H9 (cell line): Measurements from ENCODE around the gene CHDH. TPM values are rescaled to one million over a fixed set of nuclear protein-coding genes. Genes with fewer than 3 reads are reported as not detected.

Experiments used
- DNase-seq: peaks from one replicate; pipeline ENCODE4 v3.0.0-alpha.2; 2017
- H2AFZ ChIP-seq: one replicate; pipeline ENCODE4 v1.6.1; 2013; ENCODE audit warnings: mild to moderate bottlenecking, low read length, control low read depth, moderate library complexity
- H2AK5ac ChIP-seq: 2 replicates; pipeline ENCODE4 v1.6.1; 2013; ENCODE audit warnings: low read length, control low read depth, mixed read lengths; ENCODE audit not compliant: insufficient read length
- H2BK120ac ChIP-seq: one replicate; pipeline ENCODE4 v1.6.1; 2013; ENCODE audit warnings: low read depth, mild to moderate bottlenecking, low read length, control low read depth, inconsistent platforms; ENCODE audit not compliant: poor library complexity, severe bottlenecking
- H2BK12ac ChIP-seq: 2 replicates; pipeline ENCODE4 v1.6.1; 2013; ENCODE audit warnings: low read length, control low read depth, mixed read lengths, low read depth; ENCODE audit not compliant: insufficient read length
- H2BK15ac ChIP-seq: 2 replicates; pipeline ENCODE4 v1.6.1; 2013; ENCODE audit warnings: low read depth, low read length, control low read depth
- H2BK20ac ChIP-seq: one replicate; pipeline ENCODE4 v1.6.1; 2013; ENCODE audit warnings: low read depth, mild to moderate bottlenecking, low read length, control low read depth, inconsistent platforms; ENCODE audit not compliant: poor library complexity, severe bottlenecking
- H2BK5ac ChIP-seq: 2 replicates; pipeline ENCODE4 v1.6.1; 2013; ENCODE audit warnings: low read length, control low read depth, mixed read lengths; ENCODE audit not compliant: insufficient read length
- H3K14ac ChIP-seq: 2 replicates; pipeline ENCODE4 v1.6.1; 2013; ENCODE audit warnings: low read length, control low read depth; ENCODE audit not compliant: insufficient read depth
- H3K18ac ChIP-seq: 2 replicates; pipeline ENCODE4 v1.6.1; 2013; ENCODE audit warnings: low read depth, mild to moderate bottlenecking, mixed read lengths, low read length, control low read depth; ENCODE audit not compliant: insufficient read length
- H3K23ac ChIP-seq: 2 replicates; pipeline ENCODE4 v1.6.1; 2013; ENCODE audit warnings: low read length, control low read depth, mixed read lengths, low read depth; ENCODE audit not compliant: insufficient read length
- H3K23me2 ChIP-seq: 2 replicates; pipeline ENCODE4 v1.6.1; 2013; ENCODE audit warnings: low read depth, mild to moderate bottlenecking, mixed read lengths, low read length, control low read depth; ENCODE audit not compliant: insufficient read length, poor library complexity, severe bottlenecking
- H3K27ac ChIP-seq: 2 replicates; pipeline ENCODE4 v1.5.1; 2013; ENCODE audit warnings: low read length, control low read depth, mixed read lengths, low read depth; ENCODE audit not compliant: insufficient read length
- H3K27me3 ChIP-seq: 2 replicates; pipeline ENCODE4 v1.6.1; 2013; ENCODE audit warnings: low read length, control low read depth, inconsistent platforms; ENCODE audit not compliant: insufficient read depth
- H3K4ac ChIP-seq: 2 replicates; pipeline ENCODE4 v1.6.1; 2013; ENCODE audit warnings: low read depth, mild to moderate bottlenecking, control low read depth, inconsistent platforms, low read length, moderate library complexity
- H3K4me1 ChIP-seq: 2 replicates; pipeline ENCODE4 v1.6.1; 2013; ENCODE audit warnings: low read length, control low read depth, inconsistent platforms; ENCODE audit not compliant: insufficient read depth
- H3K4me2 ChIP-seq: 2 replicates; pipeline ENCODE4 v1.6.1; 2013; ENCODE audit warnings: low read length, control low read depth, mixed read lengths; ENCODE audit not compliant: insufficient read length, insufficient read depth
- H3K56ac ChIP-seq: 2 replicates; pipeline ENCODE4 v1.6.1; 2013; ENCODE audit warnings: low read depth, mild to moderate bottlenecking, mixed read lengths, low read length, control low read depth; ENCODE audit not compliant: insufficient read length
- H3K79me1 ChIP-seq: 2 replicates; pipeline ENCODE4 v1.6.1; 2013; ENCODE audit warnings: low read depth, mild to moderate bottlenecking, moderate library complexity, low read length, control low read depth, inconsistent platforms; ENCODE audit not compliant: insufficient read depth, poor library complexity, severe bottlenecking
- H3K79me2 ChIP-seq: 2 replicates; pipeline ENCODE4 v1.6.1; 2013; ENCODE audit warnings: low read length, control low read depth, inconsistent platforms; ENCODE audit not compliant: insufficient read depth
- H3K9ac ChIP-seq: 2 replicates; pipeline ENCODE4 v1.6.1; 2013; ENCODE audit warnings: low read length, control low read depth, mixed read lengths; ENCODE audit not compliant: insufficient read length; ENCODE audit errors: extremely low read depth
- H3K9me3 ChIP-seq: one replicate; pipeline ENCODE4 v1.6.1; 2013; ENCODE audit warnings: low read depth, low read length, inconsistent platforms; ENCODE audit not compliant: control insufficient read depth
- H3T11ph ChIP-seq: one replicate; pipeline ENCODE4 v1.6.1; 2013; ENCODE audit warnings: mild to moderate bottlenecking, low read length, control low read depth, inconsistent platforms
- H4K20me1 ChIP-seq: one replicate; pipeline ENCODE4 v1.6.1; 2013; ENCODE audit not compliant: control insufficient read depth, insufficient read length, insufficient read depth
- H4K5ac ChIP-seq: 2 replicates; pipeline ENCODE4 v1.6.1; 2013; ENCODE audit warnings: low read depth, mild to moderate bottlenecking, mixed read lengths, low read length, control low read depth; ENCODE audit not compliant: insufficient read length
- H4K8ac ChIP-seq: replicated peaks from 2 replicates; pipeline ENCODE4 v1.6.1; 2013; ENCODE audit warnings: low read length, control low read depth, mixed read lengths, low read depth; ENCODE audit not compliant: insufficient read length
- H4K91ac ChIP-seq: 2 replicates; pipeline ENCODE4 v1.6.1; 2013; ENCODE audit warnings: low read depth, mild to moderate bottlenecking, moderate library complexity, mixed read lengths, low read length, control low read depth; ENCODE audit not compliant: insufficient read length
- H3K27ac Mint-ChIP-seq, 3 experiments: 2 replicates in 2 of 3; 3 replicates in 1 of 3; pipeline ENCODE4 v1.8.0; 2020 to 2021; ENCODE audit warnings: mixed read lengths in 3 of 3, mild to moderate bottlenecking in 1 of 3, moderate library complexity in 1 of 3
- H3K27me3 Mint-ChIP-seq: 2 replicates; pipeline ENCODE4 v1.8.0; 2021; ENCODE audit warnings: low read depth, mild to moderate bottlenecking, moderate library complexity, mixed read lengths
- H3K36me3 Mint-ChIP-seq, 3 experiments: 2 replicates in 2 of 3; 3 replicates in 1 of 3; pipeline ENCODE4 v1.8.0; 2020 to 2021; ENCODE audit warnings: low read depth in 3 of 3, mixed read lengths in 3 of 3; ENCODE audit not compliant: insufficient read depth in 1 of 3
- H3K4me1 Mint-ChIP-seq, 2 experiments: 2 replicates each; pipeline ENCODE4 v1.8.0; 2020; ENCODE audit warnings: mixed read lengths in 2 of 2
- H3K4me3 Mint-ChIP-seq, 2 experiments: 2 replicates in 1 of 2; 3 replicates in 1 of 2; pipeline ENCODE4 v1.8.0; 2020 to 2021; ENCODE audit warnings: mild to moderate bottlenecking in 2 of 2, mixed read lengths in 2 of 2, moderate library complexity in 1 of 2
- H3K9me3 Mint-ChIP-seq, 2 experiments: 2 replicates in 1 of 2; 3 replicates in 1 of 2; pipeline ENCODE4 v1.8.0; 2020; ENCODE audit warnings: mild to moderate bottlenecking in 2 of 2, mixed read lengths in 2 of 2, moderate library complexity in 1 of 2
- WGBS: extraction: QIAGEN DNeasy Blood & Tissue Kit; methylation state at CpG from one replicate; pipeline ENCODE4 v1.1.7; 2013; ENCODE audit warnings: missing lambda C conversion rate, low lambda C conversion rate, mixed read lengths; ENCODE audit not compliant: insufficient read length; ENCODE audit errors: extremely low coverage; 5-methylcytosine and 5-hydroxymethylcytosine counted together
- total RNA-seq: library from RNA; stranded (reverse); gene quantifications from 2 replicates; pipeline ENCODE4 v1.2.1, GENCODE V29; 2021
- TF ChIP-seq, protein P1 (sequence below): fragments of 200-600 bp; sonication (generic); conservative IDR thresholded peaks from 3 replicates; pipeline ENCODE4 v1.8.0; 2021; ENCODE audit warnings: antibody characterized with exemption, mild to moderate bottlenecking

The CHDH gene
- total RNA-seq, 1 experiment from 2014 or later = 11.0 TPM

DNA sequence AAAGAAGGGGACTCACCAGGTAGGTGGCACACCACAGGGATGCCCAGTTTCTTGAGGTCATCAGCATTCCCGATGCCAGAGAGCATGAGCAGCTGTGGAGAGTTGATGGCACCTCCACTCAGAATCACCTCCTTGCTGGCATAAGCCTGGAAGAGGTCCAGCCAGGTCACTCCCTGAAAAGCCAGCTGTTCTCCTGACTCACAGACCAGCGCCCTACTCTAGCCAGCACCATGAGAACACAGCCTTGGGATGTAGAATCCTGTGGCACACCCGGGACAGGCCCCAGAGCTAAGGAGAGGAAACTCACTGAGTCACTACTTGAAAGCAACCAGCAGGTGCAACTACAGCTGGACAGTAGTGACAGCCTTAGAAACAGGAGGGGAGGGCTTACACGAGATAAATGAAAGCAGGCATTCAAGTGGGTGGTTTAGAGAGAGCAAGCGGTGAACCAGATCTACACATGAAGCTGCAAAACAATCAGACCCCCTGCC lies 24.5 kb downstream of the CHDH start:
- peaks cover 0 to 10% of the 10 kb centered on the region in 2 experiments; a peak in 2 of 4 replicates for H3K4me1 Mint-ChIP-seq
- no peak for DNase-seq
- no peak overlapping the region for H3K27ac Mint-ChIP-seq
- Histone ChIP-seq H4K8ac (no peak overlapping the region), H3T11ph (no peak overlapping the region), H3K79me2 (no peaks in the 10 kb centered on the region), H2BK12ac (no peak overlapping the region), H3K79me1 (no peaks in the 10 kb centered on the region), H2AFZ (no peak overlapping the region), H3K4me2 (no peak overlapping the region), H3K23ac (no peak overlapping the region), H3K14ac (no peak overlapping the region), H3K4me1 (no peaks in the 10 kb centered on the region), H3K4ac (no peak overlapping the region), H4K20me1 (no peaks in the 10 kb centered on the region), H3K56ac (no peak overlapping the region), H2BK20ac (no peak overlapping the region), H2BK5ac (no peak overlapping the region), H3K9ac (no peak overlapping the region), H3K18ac (no peak overlapping the region), H2BK120ac (no peak overlapping the region), H4K5ac (no peak overlapping the region), H3K23me2 (no peaks in the 10 kb centered on the region), H3K27me3 (no peaks in the 10 kb centered on the region), H3K9me3 (no peaks in the 10 kb centered on the region), H3K27ac (no peak overlapping the region), H4K91ac (no peak overlapping the region), H2BK15ac (no peak overlapping the region), H2AK5ac (no peak overlapping the region)
- WGBS = no CpG with 5 or more reads among the region's 5 CpGs
- H3K4me3 Mint-ChIP-seq = no peak overlapping the region
- H3K9me3 Mint-ChIP-seq = no peaks in the 10 kb centered on the region
- H3K36me3 Mint-ChIP-seq = peaks cover 0 to 23% (median 18%) of the 10 kb centered on the region in 3 experiments; a peak in 6 of 7 replicates
- no peaks in the 10 kb centered on the region for H3K27me3 Mint-ChIP-seq
- TF ChIP-seq, protein P1, sequence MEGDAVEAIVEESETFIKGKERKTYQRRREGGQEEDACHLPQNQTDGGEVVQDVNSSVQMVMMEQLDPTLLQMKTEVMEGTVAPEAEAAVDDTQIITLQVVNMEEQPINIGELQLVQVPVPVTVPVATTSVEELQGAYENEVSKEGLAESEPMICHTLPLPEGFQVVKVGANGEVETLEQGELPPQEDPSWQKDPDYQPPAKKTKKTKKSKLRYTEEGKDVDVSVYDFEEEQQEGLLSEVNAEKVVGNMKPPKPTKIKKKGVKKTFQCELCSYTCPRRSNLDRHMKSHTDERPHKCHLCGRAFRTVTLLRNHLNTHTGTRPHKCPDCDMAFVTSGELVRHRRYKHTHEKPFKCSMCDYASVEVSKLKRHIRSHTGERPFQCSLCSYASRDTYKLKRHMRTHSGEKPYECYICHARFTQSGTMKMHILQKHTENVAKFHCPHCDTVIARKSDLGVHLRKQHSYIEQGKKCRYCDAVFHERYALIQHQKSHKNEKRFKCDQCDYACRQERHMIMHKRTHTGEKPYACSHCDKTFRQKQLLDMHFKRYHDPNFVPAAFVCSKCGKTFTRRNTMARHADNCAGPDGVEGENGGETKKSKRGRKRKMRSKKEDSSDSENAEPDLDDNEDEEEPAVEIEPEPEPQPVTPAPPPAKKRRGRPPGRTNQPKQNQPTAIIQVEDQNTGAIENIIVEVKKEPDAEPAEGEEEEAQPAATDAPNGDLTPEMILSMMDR = no peak
